Measurements from ENCODE around the gene MIB1.

GRCh38 chr18:21857871-21858270 lies 117.3 kb downstream of the MIB1 start:
- no peak for TF ChIP-seq CTCF (tag by site-specific recombination; IDR thresholded peaks at IDR 0.05)
- TF ChIP-seq ATF2 (tag by site-specific recombination; IDR thresholded peaks at IDR 0.05; ENCODE audit: low read depth), result no peak
- TF ChIP-seq SALL2 (tag by site-specific recombination; IDR thresholded peaks at IDR 0.05; ENCODE audit: borderline replicate concordance), result no peak
- no peak for TF ChIP-seq YY1 (tag by site-specific recombination; IDR thresholded peaks at IDR 0.05)
- TF ChIP-seq OSR2 (tag by site-specific recombination; IDR thresholded peaks at IDR 0.05), result no peak
- no peak for TF ChIP-seq KLF9 (tag by site-specific recombination; IDR thresholded peaks at IDR 0.05; ENCODE audit: low read depth)
- TF ChIP-seq PRDM6 (tag by site-specific recombination; IDR thresholded peaks at IDR 0.05), result no peak
- TF ChIP-seq ZNF510 (tag by site-specific recombination; IDR thresholded peaks at IDR 0.05; ENCODE audit: insufficient replicate concordance), result no peak
- TF ChIP-seq ZNF677 (tag by site-specific recombination; IDR thresholded peaks at IDR 0.05), result no peak

All from HEK293 (cell line).